ENCODE measurements around the gene LSMEM2. TPM values are rescaled to one million over a fixed set of nuclear protein-coding genes. Genes with fewer than 3 reads are reported as not detected.
A peak's percentile ranks its signal among the peaks of the same experiment; 100 is the strongest.

The LSMEM2 gene
- total RNA-seq, 1 donor from 2014 or later = 0.18 TPM

DNA sequence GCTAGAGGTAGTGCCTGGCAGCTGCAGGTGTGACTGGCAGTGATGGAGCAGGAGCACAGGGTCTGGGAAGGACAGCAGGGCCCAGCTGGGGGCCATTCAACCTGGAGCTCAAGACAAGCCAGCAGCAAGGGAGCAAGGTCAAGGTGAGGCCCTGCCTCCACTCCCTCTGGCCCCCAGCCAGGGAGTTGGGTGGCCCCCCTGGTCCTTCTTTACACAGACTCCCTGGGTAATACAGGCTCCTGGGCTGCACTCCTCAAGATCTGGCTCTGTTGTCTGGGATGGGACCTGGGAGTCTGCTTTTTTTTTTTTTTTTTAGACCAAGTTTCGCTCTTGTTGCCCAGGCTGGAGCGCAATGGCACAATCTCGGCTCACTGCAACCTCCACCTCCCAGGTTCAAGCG, 28.4 kb upstream of the LSMEM2 start:
- Mint-ChIP-seq H3K27ac (ENCODE audit: unreplicated experiment) (no peak overlapping the region), H3K36me3 (ENCODE audit: low read depth, unreplicated experiment) (peaks cover 26% of the 10 kb centered on the region), H3K4me1 (ENCODE audit: unreplicated experiment) (peaks cover 58% of the 10 kb centered on the region), H3K9me3 (ENCODE audit: unreplicated experiment) (no peaks in the 10 kb centered on the region), H3K4me3 (ENCODE audit: unreplicated experiment) (no peak overlapping the region), H3K27me3 (ENCODE audit: unreplicated experiment) (peaks cover 16% of the 10 kb centered on the region)
- TF ChIP-seq, protein P1, sequence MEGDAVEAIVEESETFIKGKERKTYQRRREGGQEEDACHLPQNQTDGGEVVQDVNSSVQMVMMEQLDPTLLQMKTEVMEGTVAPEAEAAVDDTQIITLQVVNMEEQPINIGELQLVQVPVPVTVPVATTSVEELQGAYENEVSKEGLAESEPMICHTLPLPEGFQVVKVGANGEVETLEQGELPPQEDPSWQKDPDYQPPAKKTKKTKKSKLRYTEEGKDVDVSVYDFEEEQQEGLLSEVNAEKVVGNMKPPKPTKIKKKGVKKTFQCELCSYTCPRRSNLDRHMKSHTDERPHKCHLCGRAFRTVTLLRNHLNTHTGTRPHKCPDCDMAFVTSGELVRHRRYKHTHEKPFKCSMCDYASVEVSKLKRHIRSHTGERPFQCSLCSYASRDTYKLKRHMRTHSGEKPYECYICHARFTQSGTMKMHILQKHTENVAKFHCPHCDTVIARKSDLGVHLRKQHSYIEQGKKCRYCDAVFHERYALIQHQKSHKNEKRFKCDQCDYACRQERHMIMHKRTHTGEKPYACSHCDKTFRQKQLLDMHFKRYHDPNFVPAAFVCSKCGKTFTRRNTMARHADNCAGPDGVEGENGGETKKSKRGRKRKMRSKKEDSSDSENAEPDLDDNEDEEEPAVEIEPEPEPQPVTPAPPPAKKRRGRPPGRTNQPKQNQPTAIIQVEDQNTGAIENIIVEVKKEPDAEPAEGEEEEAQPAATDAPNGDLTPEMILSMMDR (IDR thresholded peaks at IDR 0.05; ENCODE audit: unreplicated experiment) = no peak
- no peak for DNase-seq (ENCODE audit: low spot score)

DNA sequence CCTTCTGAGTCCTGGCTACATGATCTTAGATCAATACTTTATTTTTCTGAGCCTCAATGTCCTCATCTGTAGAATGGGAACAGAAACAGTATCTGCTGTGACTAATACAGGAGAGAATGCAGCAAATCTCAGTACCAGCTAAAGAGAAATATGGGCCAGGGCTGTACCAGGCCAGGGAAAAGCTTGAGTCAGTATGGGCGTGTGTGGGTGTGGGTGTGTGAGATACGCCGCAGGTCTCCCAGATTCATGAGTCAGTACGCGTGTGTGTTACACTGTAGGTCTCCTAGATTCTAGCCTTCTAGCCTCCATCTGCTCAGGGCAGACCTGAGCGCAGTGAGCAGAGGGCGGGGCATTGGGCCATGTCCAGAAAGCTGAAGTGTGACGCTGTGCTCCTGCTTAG, 27.7 kb upstream of the LSMEM2 start:
- no peak for DNase-seq (ENCODE audit: low spot score)
- Mint-ChIP-seq H3K4me3 (ENCODE audit: unreplicated experiment) (peak overlapping the region; percentile 56), H3K27me3 (ENCODE audit: unreplicated experiment) (peaks cover 16% of the 10 kb centered on the region), H3K4me1 (ENCODE audit: unreplicated experiment) (peaks cover 55% of the 10 kb centered on the region), H3K27ac (ENCODE audit: unreplicated experiment) (peak overlapping the region; percentile 76), H3K9me3 (ENCODE audit: unreplicated experiment) (no peaks in the 10 kb centered on the region), H3K36me3 (ENCODE audit: low read depth, unreplicated experiment) (peaks cover 26% of the 10 kb centered on the region)
- TF ChIP-seq, protein P1 (IDR thresholded peaks at IDR 0.05; ENCODE audit: unreplicated experiment) = no peak

DNA sequence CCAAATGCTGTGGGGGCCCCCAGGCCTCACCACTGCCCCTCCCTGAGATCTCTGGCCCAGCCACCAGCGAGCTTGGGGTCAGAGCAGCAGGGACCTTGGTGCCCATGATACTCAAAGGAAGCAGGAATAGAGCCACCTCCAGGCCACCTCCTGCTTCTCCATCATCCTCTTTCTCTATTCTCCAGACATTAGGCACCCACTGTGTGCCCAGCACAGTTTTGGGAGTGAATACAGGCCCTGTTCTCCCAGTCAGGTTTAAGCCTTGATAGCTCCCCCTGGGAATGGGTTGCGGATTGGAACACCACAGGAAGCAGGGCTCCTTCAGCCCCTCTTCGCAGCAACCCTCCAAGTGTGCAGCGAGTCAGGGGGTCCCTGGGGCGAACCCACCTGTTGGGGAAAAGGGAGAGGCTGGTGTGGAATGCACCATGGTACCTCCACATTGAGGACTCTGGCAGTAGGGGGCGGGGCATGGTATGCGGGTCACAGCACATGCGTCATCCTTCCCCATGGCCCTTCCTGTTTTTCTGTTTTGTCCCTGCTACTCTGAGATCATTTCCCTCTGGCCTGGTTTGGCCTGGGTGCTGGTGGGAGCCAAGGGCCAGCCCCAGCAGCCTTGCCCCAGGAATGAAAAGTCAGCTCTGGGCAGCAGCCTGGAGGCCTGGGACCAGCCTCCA, 24.2 kb upstream of the LSMEM2 start:
- no peaks in the 10 kb centered on the region for H3K9me3 Mint-ChIP-seq (ENCODE audit: unreplicated experiment)
- H3K27ac Mint-ChIP-seq (ENCODE audit: unreplicated experiment) = peak overlapping the region; percentile 72
- TF ChIP-seq, protein P1 (IDR thresholded peaks at IDR 0.05; ENCODE audit: unreplicated experiment) = no peak
- H3K27me3 Mint-ChIP-seq (ENCODE audit: unreplicated experiment) = peaks cover 19% of the 10 kb centered on the region
- H3K36me3 Mint-ChIP-seq (ENCODE audit: low read depth, unreplicated experiment) = peaks cover 27% of the 10 kb centered on the region
- no peak overlapping the region for H3K4me3 Mint-ChIP-seq (ENCODE audit: unreplicated experiment)
- DNase-seq (ENCODE audit: low spot score) = peak; percentile 16
- peaks cover 38% of the 10 kb centered on the region for H3K4me1 Mint-ChIP-seq (ENCODE audit: unreplicated experiment)

DNA sequence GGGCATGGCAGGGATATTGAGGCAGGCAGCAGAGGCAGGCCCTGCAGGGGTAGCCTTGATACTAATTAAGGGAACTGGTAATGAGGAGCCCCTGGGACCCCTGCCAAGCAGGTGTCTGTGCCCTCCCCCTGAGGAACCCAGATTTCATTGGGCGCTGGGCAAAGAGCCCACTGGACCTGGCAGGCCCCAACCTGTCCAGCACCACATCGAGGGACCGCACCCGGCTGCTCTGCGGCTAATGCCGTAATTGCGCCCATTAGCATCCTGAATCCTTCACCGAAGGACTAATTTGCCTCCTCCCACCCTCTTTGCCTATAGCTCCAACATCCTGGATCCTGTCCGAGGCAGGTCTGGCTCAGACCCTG, 23.7 kb upstream of the LSMEM2 start:
- TF ChIP-seq, protein P1 (IDR thresholded peaks at IDR 0.05; ENCODE audit: unreplicated experiment) = no peak
- peaks cover 18% of the 10 kb centered on the region for H3K27me3 Mint-ChIP-seq (ENCODE audit: unreplicated experiment)
- H3K36me3 Mint-ChIP-seq (ENCODE audit: low read depth, unreplicated experiment) = peaks cover 27% of the 10 kb centered on the region
- no peaks in the 10 kb centered on the region for H3K9me3 Mint-ChIP-seq (ENCODE audit: unreplicated experiment)
- no peak for DNase-seq (ENCODE audit: low spot score)
- peak overlapping the region; percentile 72 for H3K27ac Mint-ChIP-seq (ENCODE audit: unreplicated experiment)
- no peak overlapping the region for H3K4me3 Mint-ChIP-seq (ENCODE audit: unreplicated experiment)
- H3K4me1 Mint-ChIP-seq (ENCODE audit: unreplicated experiment) = peaks cover 35% of the 10 kb centered on the region

All from endothelial cell (in vitro differentiated cells).